HFFc6 (cell line): ENCODE measurements around the gene CD40LG. TPM values are rescaled to one million over a fixed set of nuclear protein-coding genes. Genes with fewer than 3 reads are reported as not detected.

Experiments used
- DNase-seq: peaks from one replicate; pipeline ENCODE4 v3.0.0-alpha.2; 2018
- H3K27ac Mint-ChIP-seq: 2 replicates; pipeline ENCODE4 v1.8.0; 2020; ENCODE audit warnings: mild to moderate bottlenecking, mixed read lengths
- H3K27me3 Mint-ChIP-seq: 2 replicates; pipeline ENCODE4 v1.8.0; 2021; ENCODE audit warnings: mild to moderate bottlenecking, moderate library complexity, mixed read lengths; ENCODE audit not compliant: insufficient read depth
- H3K36me3 Mint-ChIP-seq: 2 replicates; pipeline ENCODE4 v1.8.0; 2021; ENCODE audit warnings: low read depth, mixed read lengths
- H3K4me1 Mint-ChIP-seq: 2 replicates; pipeline ENCODE4 v1.8.0; 2020; ENCODE audit warnings: low read depth, mixed read lengths
- H3K4me3 Mint-ChIP-seq: 2 replicates; pipeline ENCODE4 v1.8.0; 2020; ENCODE audit warnings: mild to moderate bottlenecking, moderate library complexity, mixed read lengths
- H3K9me3 Mint-ChIP-seq: 2 replicates; pipeline ENCODE4 v1.8.0; 2020; ENCODE audit warnings: mild to moderate bottlenecking, mixed read lengths
- CTCF ChIP-seq: fragments of 200-600 bp; sonication (generic); IDR thresholded peaks from 2 replicates; pipeline ENCODE4 v1.5.0; 2021; ENCODE audit warnings: antibody characterized with exemption, mild to moderate bottlenecking
- total RNA-seq, 6 experiments: library from RNA; stranded (reverse); fragmentation: NEBNext Ultra II Directional; extraction: Animal tissue kit (Norgen Biotek cat#: 25700); gene quantifications; 2 replicates in 1 of 6; 3 replicates in 5 of 6; pipeline ENCODE4 v1.2.3, GENCODE V29; 2021

The CD40LG gene
- total RNA-seq, 6 experiments from 2014 or later = not detected

- Mint-ChIP-seq H3K36me3 (no peaks in the 10 kb centered on the region), H3K27ac (no peak overlapping the region), H3K4me3 (no peak overlapping the region), H3K9me3 (no peaks in the 10 kb centered on the region), H3K27me3 (peaks cover 3% of the 10 kb centered on the region), H3K4me1 (no peaks in the 10 kb centered on the region)
- DNase-seq = no peak
- no peak for TF ChIP-seq CTCF
These were observed 11.2 kb downstream of the CD40LG start for GRCh38 chrX:136659174-136659573.

GRCh38 chrX:136660896-136661295 is 12.9 kb downstream of the CD40LG start:
- no peaks in the 10 kb centered on the region for H3K36me3 Mint-ChIP-seq
- no peaks in the 10 kb centered on the region for H3K9me3 Mint-ChIP-seq

GRCh38 chrX:136662104-136662503 is 14.1 kb downstream of the CD40LG start:
- Mint-ChIP-seq H3K4me1 (no peaks in the 10 kb centered on the region), H3K4me3 (no peak overlapping the region), H3K9me3 (no peaks in the 10 kb centered on the region), H3K27ac (no peak overlapping the region), H3K27me3 (peaks cover 3% of the 10 kb centered on the region), H3K36me3 (no peaks in the 10 kb centered on the region)
- no peak for DNase-seq
- TF ChIP-seq CTCF = no peak

More at GRCh38 chrX:136660896-136661295, 12.9 kb downstream of the CD40LG start:
- no peak overlapping the region for H3K4me3 Mint-ChIP-seq
- H3K4me1 Mint-ChIP-seq = no peaks in the 10 kb centered on the region
- no peak overlapping the region for H3K27ac Mint-ChIP-seq
- peaks cover 3% of the 10 kb centered on the region for H3K27me3 Mint-ChIP-seq
- DNase-seq = no peak
- TF ChIP-seq CTCF = no peak

- no peak for TF ChIP-seq CTCF
- H3K4me3 Mint-ChIP-seq = no peak overlapping the region
- H3K27me3 Mint-ChIP-seq = peaks cover 2% of the 10 kb centered on the region
- no peak for DNase-seq
- no peak overlapping the region for H3K27ac Mint-ChIP-seq
- H3K9me3 Mint-ChIP-seq = no peaks in the 10 kb centered on the region
- no peaks in the 10 kb centered on the region for H3K36me3 Mint-ChIP-seq
- no peaks in the 10 kb centered on the region for H3K4me1 Mint-ChIP-seq
These were observed 15.0 kb downstream of the CD40LG start for GRCh38 chrX:136662976-136663375.

GRCh38 chrX:136665258-136665900 is 17.4 kb downstream of the CD40LG start:
- TF ChIP-seq CTCF = no peak
- DNase-seq = no peak
- Mint-ChIP-seq H3K9me3 (no peaks in the 10 kb centered on the region), H3K36me3 (no peaks in the 10 kb centered on the region), H3K4me3 (no peak overlapping the region), H3K27me3 (peaks cover 2% of the 10 kb centered on the region; the same call in 1 of the 2 replicates), H3K27ac (no peak overlapping the region), H3K4me1 (no peaks in the 10 kb centered on the region)
